Lower leg skin (tissue), 3 donors: ENCODE data around the gene ASXL2.

Source experiments
- CTCF ChIP-seq, 3 donors: fragments of 450-650 bp; IDR thresholded peaks; one replicate each; pipeline ENCODE4 v1.5.1; 2016; ENCODE audit warnings: antibody characterized with exemption in 3 of 3, mild to moderate bottlenecking in 3 of 3, moderate library complexity in 2 of 3
- POLR2A ChIP-seq, 2 donors: fragments of 450-650 bp; IDR thresholded peaks; one replicate each; pipeline ENCODE4 v1.6.1; 2016 to 2017; ENCODE audit warnings: antibody characterized with exemption in 2 of 2, mild to moderate bottlenecking in 1 of 2, moderate library complexity in 1 of 2

- TF ChIP-seq POLR2A (IDR thresholded peaks at IDR 0.05) (no peak), CTCF (IDR thresholded peaks at IDR 0.05) (no peak)
These were observed 45.4 kb downstream of the ASXL2 start for GRCh38 chr2:25832897-25833296.
